ENCODE measurements around the gene RCBTB2. TPM values are rescaled to one million over a fixed set of nuclear protein-coding genes. Genes with fewer than 3 reads are reported as not detected.

Gene RCBTB2
- total RNA-seq, 1 donor from 2014 or later: 14.7 TPM

- peaks cover 13% of the 10 kb centered on the region for H3K4me1 ChIP-seq
- DNase-seq (ENCODE audit: extremely low spot score in 2 of 2): no peak
- H3K27me3 ChIP-seq: no peaks in the 10 kb centered on the region
- H3K36me3 ChIP-seq: no peaks in the 10 kb centered on the region
- H3K27ac ChIP-seq: peak overlapping the region; percentile 38
- no peak for TF ChIP-seq POLR2A (IDR thresholded peaks at IDR 0.05)
- TF ChIP-seq POLR2AphosphoS5 (IDR thresholded peaks at IDR 0.05; ENCODE audit: insufficient read depth in 1 of 2, low read depth in 1 of 2): no peak
- TF ChIP-seq, protein P1, sequence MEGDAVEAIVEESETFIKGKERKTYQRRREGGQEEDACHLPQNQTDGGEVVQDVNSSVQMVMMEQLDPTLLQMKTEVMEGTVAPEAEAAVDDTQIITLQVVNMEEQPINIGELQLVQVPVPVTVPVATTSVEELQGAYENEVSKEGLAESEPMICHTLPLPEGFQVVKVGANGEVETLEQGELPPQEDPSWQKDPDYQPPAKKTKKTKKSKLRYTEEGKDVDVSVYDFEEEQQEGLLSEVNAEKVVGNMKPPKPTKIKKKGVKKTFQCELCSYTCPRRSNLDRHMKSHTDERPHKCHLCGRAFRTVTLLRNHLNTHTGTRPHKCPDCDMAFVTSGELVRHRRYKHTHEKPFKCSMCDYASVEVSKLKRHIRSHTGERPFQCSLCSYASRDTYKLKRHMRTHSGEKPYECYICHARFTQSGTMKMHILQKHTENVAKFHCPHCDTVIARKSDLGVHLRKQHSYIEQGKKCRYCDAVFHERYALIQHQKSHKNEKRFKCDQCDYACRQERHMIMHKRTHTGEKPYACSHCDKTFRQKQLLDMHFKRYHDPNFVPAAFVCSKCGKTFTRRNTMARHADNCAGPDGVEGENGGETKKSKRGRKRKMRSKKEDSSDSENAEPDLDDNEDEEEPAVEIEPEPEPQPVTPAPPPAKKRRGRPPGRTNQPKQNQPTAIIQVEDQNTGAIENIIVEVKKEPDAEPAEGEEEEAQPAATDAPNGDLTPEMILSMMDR (IDR thresholded peaks at IDR 0.05): no peak
- intact Hi-C loops (cut with DNase I): loop anchor here (10.0 kb wide), 1 partner anchor 245 kb away; no protein-coding TSS in a partner anchor
- no peaks in the 10 kb centered on the region for H3K9me3 ChIP-seq
- H3K4me3 ChIP-seq: no peak overlapping the region
Measured at GRCh38 chr13:48579165-48579918, 46.5 kb upstream of the RCBTB2 start.

DNA sequence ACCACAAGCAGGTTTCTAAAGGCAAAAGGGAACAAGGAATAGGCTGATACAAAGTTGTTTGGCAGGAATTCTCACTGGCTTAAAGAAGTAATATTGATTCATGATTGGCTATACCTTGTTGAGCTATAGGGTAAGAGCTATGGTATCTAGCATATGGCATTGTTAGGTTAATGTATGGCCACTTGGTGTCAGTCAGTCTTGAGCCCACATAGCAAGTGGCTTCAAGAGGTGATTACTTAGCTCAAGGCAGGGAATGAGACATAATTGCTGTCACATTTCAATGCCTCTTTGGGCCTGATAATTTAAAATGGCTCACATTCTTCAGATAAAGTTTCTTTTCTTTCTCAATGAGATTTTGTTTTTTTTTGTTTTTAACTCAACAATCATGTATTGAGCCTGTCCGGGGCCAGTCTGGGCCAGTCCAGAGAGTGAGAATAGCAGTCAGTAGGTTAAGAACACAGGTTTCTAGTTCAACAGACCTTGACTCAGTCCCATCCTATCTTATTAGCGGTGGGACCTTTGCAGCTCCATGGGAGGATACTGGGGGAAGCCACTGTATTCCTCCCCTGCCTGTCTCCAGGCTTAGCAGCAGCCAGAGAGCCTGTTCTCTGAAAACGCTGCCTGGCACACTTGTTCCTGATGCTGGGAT is 45.8 kb upstream of the RCBTB2 start:
- Histone ChIP-seq H3K4me1 (peaks cover 14% of the 10 kb centered on the region), H3K27me3 (no peaks in the 10 kb centered on the region), H3K9me3 (no peaks in the 10 kb centered on the region), H3K27ac (peak overlapping the region; percentile 38), H3K36me3 (no peaks in the 10 kb centered on the region), H3K4me3 (no peak overlapping the region)
- intact Hi-C loops (cut with DNase I): loop anchor here (10.0 kb wide), 1 partner anchor 244 kb away; no protein-coding TSS in a partner anchor
- TF ChIP-seq, protein P1 (IDR thresholded peaks at IDR 0.05): no peak
- no peak for TF ChIP-seq POLR2AphosphoS5 (IDR thresholded peaks at IDR 0.05; ENCODE audit: insufficient read depth in 1 of 2, low read depth in 1 of 2)
- no peak for TF ChIP-seq POLR2A (IDR thresholded peaks at IDR 0.05)
- DNase-seq (ENCODE audit: extremely low spot score in 2 of 2): no peak

DNA sequence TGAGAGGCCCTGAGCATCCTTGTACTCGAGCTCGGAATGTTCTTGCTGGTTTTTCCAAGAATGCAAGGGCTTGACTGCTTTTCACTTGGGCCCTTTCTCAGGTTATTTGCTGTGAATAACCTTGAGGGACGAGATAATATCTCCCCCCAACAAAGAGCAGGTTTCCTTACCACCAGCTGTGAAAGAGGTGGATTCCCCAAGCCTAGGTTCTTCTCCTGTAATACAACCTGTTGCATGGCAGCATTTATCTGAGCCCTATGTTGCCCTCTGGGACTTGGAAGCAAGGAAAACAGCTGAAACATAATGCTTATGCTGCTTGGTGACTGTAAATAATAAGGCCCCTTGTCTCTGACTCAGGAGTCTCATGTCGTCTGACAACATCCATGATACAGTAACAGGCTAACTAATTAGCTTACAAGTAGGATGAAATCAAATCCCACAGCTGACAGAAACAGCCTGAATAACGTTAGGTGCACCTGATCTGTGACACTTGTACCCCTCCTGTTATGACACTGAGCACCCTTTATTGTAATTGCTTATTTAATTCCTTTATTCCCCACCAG is 43.6 kb upstream of the RCBTB2 start:
- Histone ChIP-seq H3K36me3 (no peaks in the 10 kb centered on the region), H3K27ac (no peak overlapping the region), H3K9me3 (no peaks in the 10 kb centered on the region), H3K4me1 (peaks cover 35% of the 10 kb centered on the region), H3K4me3 (no peak overlapping the region), H3K27me3 (no peaks in the 10 kb centered on the region)
- intact Hi-C loops (cut with DNase I): loop anchor here (10.0 kb wide), 1 partner anchor 242 kb away; no protein-coding TSS in a partner anchor
- DNase-seq (ENCODE audit: extremely low spot score in 2 of 2): no peak
- TF ChIP-seq POLR2A (IDR thresholded peaks at IDR 0.05) (no peak), POLR2AphosphoS5 (IDR thresholded peaks at IDR 0.05; ENCODE audit: insufficient read depth in 1 of 2, low read depth in 1 of 2) (no peak)
- TF ChIP-seq, protein P1 (IDR thresholded peaks at IDR 0.05): no peak

GRCh38 chr13:48575031-48575430 is 42.2 kb upstream of the RCBTB2 start:
- TF ChIP-seq POLR2AphosphoS5 (IDR thresholded peaks at IDR 0.05; ENCODE audit: insufficient read depth in 1 of 2, low read depth in 1 of 2) (no peak), POLR2A (IDR thresholded peaks at IDR 0.05) (no peak)
- TF ChIP-seq, protein P1 (IDR thresholded peaks at IDR 0.05): no peak
- no peaks in the 10 kb centered on the region for H3K9me3 ChIP-seq
- intact Hi-C loops (cut with DNase I): loop anchor here (10.0 kb wide), 1 partner anchor 240 kb away; no protein-coding TSS in a partner anchor
- no peak overlapping the region for H3K27ac ChIP-seq
- H3K36me3 ChIP-seq: no peaks in the 10 kb centered on the region
- no peak overlapping the region for H3K4me3 ChIP-seq
- H3K4me1 ChIP-seq: peaks cover 50% of the 10 kb centered on the region
- no peaks in the 10 kb centered on the region for H3K27me3 ChIP-seq
- DNase-seq (ENCODE audit: extremely low spot score in 2 of 2): no peak
